Measurements from ENCODE around the gene DNAI1.

- TF ChIP-seq POLR2AphosphoS5 (IDR thresholded peaks at IDR 0.05; ENCODE audit: low read depth, low read length) = no peak
- no peak for TF ChIP-seq SIN3A (IDR thresholded peaks at IDR 0.05; ENCODE audit: borderline replicate concordance, insufficient read depth, low read length)
Observed at GRCh38 chr9:34552986-34553385, 94.4 kb downstream of the DNAI1 start.

Data from PFSK-1 (cell line).